Esophagus muscularis mucosa (tissue), 4 donors: ENCODE measurements around the gene DCAF8. TPM values are rescaled to one million over a fixed set of nuclear protein-coding genes. Genes with fewer than 3 reads are reported as not detected.

Source experiments
- DNase-seq: peaks from one replicate; pipeline ENCODE4 v3.0.0-alpha.2; 2017; ENCODE audit errors: extremely low spot score
- H3K27ac ChIP-seq, 4 donors: fragments of 200-600 bp; sonication (generic); replicated peaks in 1 of 4; 1 replicate in 3 of 4; 2 replicates in 1 of 4; pipeline ENCODE4 v1.5.1; 2016 to 2019; ENCODE audit warnings: mild to moderate bottlenecking in 1 of 4
- H3K27me3 ChIP-seq, 4 donors: fragments of 200-600 bp; sonication (generic); one replicate each; pipeline versions ENCODE4 v1.5.1 to v1.6.0; 2016 to 2019
- H3K36me3 ChIP-seq, 4 donors: fragments of 200-600 bp; sonication (generic); one replicate each; pipeline ENCODE4 v1.5.1; 2016 to 2019
- H3K4me1 ChIP-seq, 4 donors: fragments of 200-600 bp; sonication (generic); one replicate each; pipeline ENCODE4 v1.5.1; 2016 to 2019
- H3K4me3 ChIP-seq, 4 donors: fragments of 200-600 bp; sonication (generic); 1 replicate in 2 of 4; 2 replicates in 2 of 4; pipeline ENCODE4 v1.5.1; 2016 to 2019; ENCODE audit warnings: mild to moderate bottlenecking in 4 of 4, moderate library complexity in 1 of 4
- H3K9me3 ChIP-seq, 4 donors: fragments of 200-600 bp; sonication (generic); 1 replicate in 3 of 4; 2 replicates in 1 of 4; pipeline ENCODE4 v1.5.1; 2016 to 2019
- EP300 ChIP-seq: sonication (generic); formaldehyde crosslinking; IDR thresholded peaks from one replicate; pipeline ENCODE4 v1.6.1; 2017; ENCODE audit warnings: antibody characterized with exemption
- POLR2A ChIP-seq: fragments of 450-650 bp; IDR thresholded peaks from one replicate; pipeline ENCODE4 v1.6.1; 2017; ENCODE audit warnings: antibody characterized with exemption, moderate library complexity, mild to moderate bottlenecking, low read depth
- POLR2AphosphoS5 ChIP-seq, 2 donors: sonication (generic); formaldehyde crosslinking; IDR thresholded peaks; one replicate each; pipeline ENCODE4 v1.6.1; 2017; ENCODE audit warnings: antibody characterized with exemption in 2 of 2
- WGBS: methylation state at CpG from one replicate; pipeline ENCODE4 v1.1.5; 2018; 5-methylcytosine and 5-hydroxymethylcytosine counted together
- intact Hi-C: fragments of 100-400 bp; cut with DNase I; formaldehyde crosslinking; loops from one replicate; pipeline ENCODE4 v1.15.1; 2023
- total RNA-seq, 4 donors: library from RNA; depleted of rRNA; stranded (reverse); fragments of >200 nt; gene quantifications; one replicate each; pipeline versions ENCODE4 v1.1.0 to v1.2.1, GENCODE V29; 2016
- TF ChIP-seq, protein P1 (sequence below), 3 experiments: fragments of 200-600 bp in 2 of 3; fragments of 450-650 bp in 1 of 3; sonication (generic) in 2 of 3; IDR thresholded peaks; one replicate each; pipeline ENCODE4 v1.5.1; 2017 to 2019; ENCODE audit warnings: antibody characterized with exemption in 3 of 3, mild to moderate bottlenecking in 2 of 3, moderate library complexity in 1 of 3

The DCAF8 gene
- total RNA-seq = 100 to 1,000 TPM; 111 to 191 (median 172) TPM

- peak; percentile 99 for DNase-seq
- Histone ChIP-seq H3K27me3 (no peaks in the 10 kb centered on the region), H3K4me3 (peak within 1 kb of the TSS; percentile 81 to 99 (median 86)), H3K9me3 (no peaks in the 10 kb centered on the region), H3K27ac (peak within 1 kb of the TSS; percentile 96 to 99 (median 98)), H3K36me3 (no peaks in the 10 kb centered on the region), H3K4me1 (peaks cover 29 to 48% (median 47%) of the 10 kb centered on the region in 4 donors)
- peak; percentile 98 to 100 for TF ChIP-seq POLR2AphosphoS5 (IDR thresholded peaks at IDR 0.05)
- TF ChIP-seq EP300 = no peak
- TF ChIP-seq POLR2A = peak; percentile 94
- TF ChIP-seq, protein P1, sequence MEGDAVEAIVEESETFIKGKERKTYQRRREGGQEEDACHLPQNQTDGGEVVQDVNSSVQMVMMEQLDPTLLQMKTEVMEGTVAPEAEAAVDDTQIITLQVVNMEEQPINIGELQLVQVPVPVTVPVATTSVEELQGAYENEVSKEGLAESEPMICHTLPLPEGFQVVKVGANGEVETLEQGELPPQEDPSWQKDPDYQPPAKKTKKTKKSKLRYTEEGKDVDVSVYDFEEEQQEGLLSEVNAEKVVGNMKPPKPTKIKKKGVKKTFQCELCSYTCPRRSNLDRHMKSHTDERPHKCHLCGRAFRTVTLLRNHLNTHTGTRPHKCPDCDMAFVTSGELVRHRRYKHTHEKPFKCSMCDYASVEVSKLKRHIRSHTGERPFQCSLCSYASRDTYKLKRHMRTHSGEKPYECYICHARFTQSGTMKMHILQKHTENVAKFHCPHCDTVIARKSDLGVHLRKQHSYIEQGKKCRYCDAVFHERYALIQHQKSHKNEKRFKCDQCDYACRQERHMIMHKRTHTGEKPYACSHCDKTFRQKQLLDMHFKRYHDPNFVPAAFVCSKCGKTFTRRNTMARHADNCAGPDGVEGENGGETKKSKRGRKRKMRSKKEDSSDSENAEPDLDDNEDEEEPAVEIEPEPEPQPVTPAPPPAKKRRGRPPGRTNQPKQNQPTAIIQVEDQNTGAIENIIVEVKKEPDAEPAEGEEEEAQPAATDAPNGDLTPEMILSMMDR (IDR thresholded peaks at IDR 0.05) = peak in 1 of 3 experiments; percentile 33
- WGBS = 0% methylated on average over 20 of the region's 67 CpGs
- intact Hi-C loops = no loop called here
Measured at GRCh38 chr1:160261893-160262794, at the start of gene DCAF8. TSS of gene DCAF8 (minus strand) at chr1:160262549. CDS start at chr1:160244008, 18,541 bp downstream.

DNA sequence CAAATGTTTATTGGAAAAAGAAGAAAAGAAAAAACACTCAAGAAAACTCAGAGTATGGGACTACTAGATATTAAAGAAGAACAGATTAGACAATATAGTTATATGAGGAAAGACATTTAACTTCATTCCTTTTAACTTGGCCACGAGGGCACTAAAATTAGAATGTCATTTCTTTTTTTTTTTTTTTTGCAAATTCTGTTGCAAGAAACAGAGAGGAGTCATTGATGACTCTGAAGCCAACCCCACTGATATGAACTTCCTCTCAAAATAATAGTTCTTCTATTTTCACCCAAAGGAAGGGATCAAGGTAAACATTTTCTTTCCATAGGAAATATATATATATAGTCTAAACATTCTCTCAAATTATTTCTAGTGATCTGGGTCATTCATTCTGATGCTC lies 47.2 kb upstream of the DCAF8 start:
- no peak for DNase-seq
- Histone ChIP-seq H3K36me3 (peaks cover 92 to 100% (median 99%) of the 10 kb centered on the region in 4 donors), H3K9me3 (no peaks in the 10 kb centered on the region), H3K4me3 (no peak overlapping the region), H3K27me3 (no peaks in the 10 kb centered on the region), H3K4me1 (no peaks in the 10 kb centered on the region), H3K27ac (no peak overlapping the region)
- TF ChIP-seq POLR2A = no peak
- no peak for TF ChIP-seq POLR2AphosphoS5 (IDR thresholded peaks at IDR 0.05)
- TF ChIP-seq EP300 = no peak
- TF ChIP-seq, protein P1 (IDR thresholded peaks at IDR 0.05) = no peak
- 52% methylated on average over 1 of the region's 1 CpG for WGBS
- intact Hi-C loops = no loop called here

- DNase-seq = no peak
- peaks cover 90 to 100% (median 99%) of the 10 kb centered on the region in 4 donors for H3K36me3 ChIP-seq
- TF ChIP-seq POLR2A = no peak
- no peak for TF ChIP-seq POLR2AphosphoS5 (IDR thresholded peaks at IDR 0.05)
- no peak for TF ChIP-seq EP300
- TF ChIP-seq, protein P1 (IDR thresholded peaks at IDR 0.05) = no peak
- no peaks in the 10 kb centered on the region for H3K27me3 ChIP-seq
- H3K4me1 ChIP-seq = no peaks in the 10 kb centered on the region
- intact Hi-C loops = no loop called here
- no peaks in the 10 kb centered on the region for H3K9me3 ChIP-seq
- no peak overlapping the region for H3K27ac ChIP-seq
- H3K4me3 ChIP-seq = no peak overlapping the region
Measured at GRCh38 chr1:160309185-160309557, 46.8 kb upstream of the DCAF8 start.

GRCh38 chr1:160308451-160309184 lies 46.3 kb upstream of the DCAF8 start:
- Histone ChIP-seq H3K27ac (no peak overlapping the region), H3K9me3 (no peaks in the 10 kb centered on the region), H3K36me3 (peaks cover 84 to 100% (median 99%) of the 10 kb centered on the region in 4 donors), H3K4me1 (no peaks in the 10 kb centered on the region), H3K4me3 (no peak overlapping the region), H3K27me3 (no peaks in the 10 kb centered on the region)
- DNase-seq = no peak
- TF ChIP-seq, protein P1 (IDR thresholded peaks at IDR 0.05) = no peak
- TF ChIP-seq EP300 (no peak), POLR2A (no peak), POLR2AphosphoS5 (IDR thresholded peaks at IDR 0.05) (no peak)
- WGBS = 75% methylated on average over 4 of the region's 4 CpGs
- intact Hi-C loops = no loop called here
